ENCODE data around the gene HAVCR1. TPM values are rescaled to one million over a fixed set of nuclear protein-coding genes. Genes with fewer than 3 reads are reported as not detected.

HAVCR1 gene
- total RNA-seq, 1 experiment from 2014 or later: not detected

DNA sequence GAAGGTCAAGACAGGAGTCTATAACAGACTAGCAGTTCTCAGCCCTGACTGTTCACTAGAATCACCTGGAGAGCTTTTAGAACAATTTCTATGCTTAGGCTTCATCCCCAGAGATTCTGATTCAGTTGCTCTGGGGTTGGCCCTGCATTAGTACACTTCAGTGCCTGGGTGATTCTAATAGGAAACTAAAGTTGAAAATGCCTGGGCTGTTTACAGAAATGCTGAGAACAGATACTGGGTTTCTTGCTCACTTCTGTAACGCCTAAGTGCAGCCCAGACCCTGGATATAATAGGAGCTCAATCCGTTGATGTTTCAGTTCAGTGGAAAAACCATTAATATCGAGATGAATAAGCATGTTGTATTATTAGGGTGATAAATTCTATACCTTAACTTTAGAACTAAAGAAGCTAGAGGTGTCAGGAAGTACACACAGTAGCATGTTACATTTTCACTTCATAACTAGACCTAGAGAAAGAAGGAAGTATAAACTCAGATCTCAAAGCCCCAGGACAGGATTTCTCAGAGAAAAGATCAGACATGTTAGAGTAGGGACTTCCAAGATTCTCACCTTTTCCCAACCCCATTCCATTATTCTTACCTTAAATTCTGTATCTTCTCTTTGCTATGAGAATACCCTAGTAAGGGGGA lies 29.6 kb upstream of the HAVCR1 start:
- no peaks in the 10 kb centered on the region for H3K9me2 ChIP-seq (ENCODE audit: insufficient read depth)
- intact Hi-C loops (cut with micrococcal nuclease): no loop called here
- H3K9me3 ChIP-seq (ENCODE audit: control insufficient read depth in 1 of 2, insufficient read depth in 1 of 2, low read depth in 1 of 2, low read length in 2 of 2): no peaks in the 10 kb centered on the region
- no peak overlapping the region for H3K4me2 ChIP-seq (ENCODE audit: low read length)
- no peak overlapping the region for H3K4me3 ChIP-seq (replicated peaks in 1 of 2; ENCODE audit: low read depth in 1 of 2, low read length in 2 of 2)
- no peak overlapping the region for H3K27ac ChIP-seq (ENCODE audit: low read depth, low read length)
- no TSS peak for BruUV-seq (replicated peaks)
- no peaks in the 10 kb centered on the region for H3K79me2 ChIP-seq (ENCODE audit: insufficient read depth, low read length)
- H3K36me3 ChIP-seq (ENCODE audit: control insufficient read depth in 1 of 2, insufficient read depth in 2 of 2, low read length in 2 of 2): no peaks in the 10 kb centered on the region
- H3K9ac ChIP-seq (ENCODE audit: low read length): no peak overlapping the region
- H2AFZ ChIP-seq (ENCODE audit: low read depth, low read length, poor library complexity, severe bottlenecking): no peak overlapping the region
- CTCF ChIA-PET: no interaction called here
- H3K4me1 ChIP-seq (ENCODE audit: control insufficient read depth in 1 of 2, insufficient read depth in 2 of 2, low read length in 2 of 2): no peaks in the 10 kb centered on the region
- DNase-seq (ENCODE audit: low read depth, low spot score): no peak
- H3K27me3 ChIP-seq (ENCODE audit: insufficient read depth, low read length): no peaks in the 10 kb centered on the region
- H4K20me1 ChIP-seq (ENCODE audit: insufficient read depth): no peaks in the 10 kb centered on the region
- TF ChIP-seq, protein P1, sequence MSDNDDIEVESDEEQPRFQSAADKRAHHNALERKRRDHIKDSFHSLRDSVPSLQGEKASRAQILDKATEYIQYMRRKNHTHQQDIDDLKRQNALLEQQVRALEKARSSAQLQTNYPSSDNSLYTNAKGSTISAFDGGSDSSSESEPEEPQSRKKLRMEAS (IDR thresholded peaks at IDR 0.05): no peak
- TF ChIP-seq CEBPB (IDR thresholded peaks at IDR 0.05; ENCODE audit: low read depth) (no peak), SIN3A (IDR thresholded peaks at IDR 0.05; ENCODE audit: low read depth) (no peak), POLR2AphosphoS5 (IDR thresholded peaks at IDR 0.05; ENCODE audit: low read depth, low read length) (no peak), RAD21 (IDR thresholded peaks at IDR 0.05; ENCODE audit: low read depth) (no peak), POLR2A (IDR thresholded peaks at IDR 0.05; ENCODE audit: borderline replicate concordance, extremely low read depth, insufficient read depth, insufficient read length) (no peak), EZH2 (IDR thresholded peaks at IDR 0.05) (no peak), FOSL1 (IDR thresholded peaks at IDR 0.05; ENCODE audit: low read depth) (no peak), YY1 (IDR thresholded peaks at IDR 0.05; ENCODE audit: extremely low read depth, insufficient replicate concordance, low read depth, low read length) (no peak), TCF7L2 (IDR thresholded peaks at IDR 0.05; ENCODE audit: borderline replicate concordance, extremely low read depth, insufficient read depth, insufficient read length) (no peak), ELF1 (IDR thresholded peaks at IDR 0.05; ENCODE audit: borderline replicate concordance, low read depth) (no peak), ZFX (IDR thresholded peaks at IDR 0.05) (no peak), JUND (IDR thresholded peaks at IDR 0.05) (no peak), SRF (IDR thresholded peaks at IDR 0.05; ENCODE audit: low read depth) (no peak), EZH2phosphoT487 (IDR thresholded peaks at IDR 0.05; ENCODE audit: borderline replicate concordance) (no peak), ZNF274 (IDR thresholded peaks at IDR 0.05; ENCODE audit: low read depth, low read length) (no peak)
- TF ChIP-seq, protein P2, sequence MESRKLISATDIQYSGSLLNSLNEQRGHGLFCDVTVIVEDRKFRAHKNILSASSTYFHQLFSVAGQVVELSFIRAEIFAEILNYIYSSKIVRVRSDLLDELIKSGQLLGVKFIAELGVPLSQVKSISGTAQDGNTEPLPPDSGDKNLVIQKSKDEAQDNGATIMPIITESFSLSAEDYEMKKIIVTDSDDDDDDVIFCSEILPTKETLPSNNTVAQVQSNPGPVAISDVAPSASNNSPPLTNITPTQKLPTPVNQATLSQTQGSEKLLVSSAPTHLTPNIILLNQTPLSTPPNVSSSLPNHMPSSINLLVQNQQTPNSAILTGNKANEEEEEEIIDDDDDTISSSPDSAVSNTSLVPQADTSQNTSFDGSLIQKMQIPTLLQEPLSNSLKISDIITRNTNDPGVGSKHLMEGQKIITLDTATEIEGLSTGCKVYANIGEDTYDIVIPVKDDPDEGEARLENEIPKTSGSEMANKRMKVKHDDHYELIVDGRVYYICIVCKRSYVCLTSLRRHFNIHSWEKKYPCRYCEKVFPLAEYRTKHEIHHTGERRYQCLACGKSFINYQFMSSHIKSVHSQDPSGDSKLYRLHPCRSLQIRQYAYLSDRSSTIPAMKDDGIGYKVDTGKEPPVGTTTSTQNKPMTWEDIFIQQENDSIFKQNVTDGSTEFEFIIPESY (IDR thresholded peaks at IDR 0.05; ENCODE audit: extremely low read depth, insufficient replicate concordance, low read length): no peak
- TF ChIP-seq, protein P3, sequence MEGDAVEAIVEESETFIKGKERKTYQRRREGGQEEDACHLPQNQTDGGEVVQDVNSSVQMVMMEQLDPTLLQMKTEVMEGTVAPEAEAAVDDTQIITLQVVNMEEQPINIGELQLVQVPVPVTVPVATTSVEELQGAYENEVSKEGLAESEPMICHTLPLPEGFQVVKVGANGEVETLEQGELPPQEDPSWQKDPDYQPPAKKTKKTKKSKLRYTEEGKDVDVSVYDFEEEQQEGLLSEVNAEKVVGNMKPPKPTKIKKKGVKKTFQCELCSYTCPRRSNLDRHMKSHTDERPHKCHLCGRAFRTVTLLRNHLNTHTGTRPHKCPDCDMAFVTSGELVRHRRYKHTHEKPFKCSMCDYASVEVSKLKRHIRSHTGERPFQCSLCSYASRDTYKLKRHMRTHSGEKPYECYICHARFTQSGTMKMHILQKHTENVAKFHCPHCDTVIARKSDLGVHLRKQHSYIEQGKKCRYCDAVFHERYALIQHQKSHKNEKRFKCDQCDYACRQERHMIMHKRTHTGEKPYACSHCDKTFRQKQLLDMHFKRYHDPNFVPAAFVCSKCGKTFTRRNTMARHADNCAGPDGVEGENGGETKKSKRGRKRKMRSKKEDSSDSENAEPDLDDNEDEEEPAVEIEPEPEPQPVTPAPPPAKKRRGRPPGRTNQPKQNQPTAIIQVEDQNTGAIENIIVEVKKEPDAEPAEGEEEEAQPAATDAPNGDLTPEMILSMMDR (IDR thresholded peaks at IDR 0.05 in 2 of 3, conservative IDR thresholded peaks at IDR 0.05 in 1 of 3; ENCODE audit: borderline replicate concordance in 1 of 3, insufficient read depth in 1 of 3, low read depth in 2 of 3, low read length in 2 of 3): no peak
- TF ChIP-seq, protein P4, sequence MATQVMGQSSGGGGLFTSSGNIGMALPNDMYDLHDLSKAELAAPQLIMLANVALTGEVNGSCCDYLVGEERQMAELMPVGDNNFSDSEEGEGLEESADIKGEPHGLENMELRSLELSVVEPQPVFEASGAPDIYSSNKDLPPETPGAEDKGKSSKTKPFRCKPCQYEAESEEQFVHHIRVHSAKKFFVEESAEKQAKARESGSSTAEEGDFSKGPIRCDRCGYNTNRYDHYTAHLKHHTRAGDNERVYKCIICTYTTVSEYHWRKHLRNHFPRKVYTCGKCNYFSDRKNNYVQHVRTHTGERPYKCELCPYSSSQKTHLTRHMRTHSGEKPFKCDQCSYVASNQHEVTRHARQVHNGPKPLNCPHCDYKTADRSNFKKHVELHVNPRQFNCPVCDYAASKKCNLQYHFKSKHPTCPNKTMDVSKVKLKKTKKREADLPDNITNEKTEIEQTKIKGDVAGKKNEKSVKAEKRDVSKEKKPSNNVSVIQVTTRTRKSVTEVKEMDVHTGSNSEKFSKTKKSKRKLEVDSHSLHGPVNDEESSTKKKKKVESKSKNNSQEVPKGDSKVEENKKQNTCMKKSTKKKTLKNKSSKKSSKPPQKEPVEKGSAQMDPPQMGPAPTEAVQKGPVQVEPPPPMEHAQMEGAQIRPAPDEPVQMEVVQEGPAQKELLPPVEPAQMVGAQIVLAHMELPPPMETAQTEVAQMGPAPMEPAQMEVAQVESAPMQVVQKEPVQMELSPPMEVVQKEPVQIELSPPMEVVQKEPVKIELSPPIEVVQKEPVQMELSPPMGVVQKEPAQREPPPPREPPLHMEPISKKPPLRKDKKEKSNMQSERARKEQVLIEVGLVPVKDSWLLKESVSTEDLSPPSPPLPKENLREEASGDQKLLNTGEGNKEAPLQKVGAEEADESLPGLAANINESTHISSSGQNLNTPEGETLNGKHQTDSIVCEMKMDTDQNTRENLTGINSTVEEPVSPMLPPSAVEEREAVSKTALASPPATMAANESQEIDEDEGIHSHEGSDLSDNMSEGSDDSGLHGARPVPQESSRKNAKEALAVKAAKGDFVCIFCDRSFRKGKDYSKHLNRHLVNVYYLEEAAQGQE (IDR thresholded peaks at IDR 0.05; ENCODE audit: low read depth): no peak
- POLR2A ChIA-PET: no interaction called here
- ATAC-seq: no peak
- RAD21 ChIA-PET (ENCODE audit: low non-redundant PET in 1 of 2, low total read pairs in 2 of 2, uncharacterized antibody in 2 of 2, unreplicated experiment in 2 of 2): no interaction called here
